Endodermal cell (in vitro differentiated cells): ENCODE measurements around the gene CAMK2A. TPM values are rescaled to one million over a fixed set of nuclear protein-coding genes. Genes with fewer than 3 reads are reported as not detected.

ENCODE experiments used
- DNase-seq: peaks from one replicate; pipeline ENCODE4 v3.0.0-alpha.2; 2017
- H3K27ac ChIP-seq: 2 replicates; pipeline ENCODE4 v1.5.1; 2013; ENCODE audit warnings: mild to moderate bottlenecking, low read depth, low read length, moderate library complexity
- H3K27me3 ChIP-seq: 2 replicates; pipeline ENCODE4 v1.6.1; 2013; ENCODE audit warnings: mild to moderate bottlenecking, low read length, moderate library complexity; ENCODE audit not compliant: insufficient read depth, control insufficient read depth, poor library complexity, severe bottlenecking
- H3K36me3 ChIP-seq: 2 replicates; pipeline ENCODE4 v1.7.0; 2013; ENCODE audit warnings: mild to moderate bottlenecking, low read length, moderate library complexity; ENCODE audit not compliant: control insufficient read depth, insufficient read depth
- H3K4me1 ChIP-seq: one replicate; pipeline ENCODE4 v1.7.0; 2013; ENCODE audit warnings: low read length; ENCODE audit not compliant: control insufficient read depth, insufficient read depth
- H3K4me3 ChIP-seq: 2 replicates; pipeline ENCODE4 v1.5.1; 2013; ENCODE audit warnings: mild to moderate bottlenecking, low read length, moderate library complexity
- H3K9ac ChIP-seq: 2 replicates; pipeline ENCODE4 v1.6.1; 2013; ENCODE audit warnings: mild to moderate bottlenecking, low read length, moderate library complexity; ENCODE audit not compliant: poor library complexity, severe bottlenecking; ENCODE audit errors: extremely low read depth
- H3K9me3 ChIP-seq: 2 replicates; pipeline ENCODE4 v1.6.1; 2013; ENCODE audit warnings: mild to moderate bottlenecking, low read length, moderate library complexity; ENCODE audit not compliant: control insufficient read depth
- H3K27ac Mint-ChIP-seq: 2 replicates; pipeline ENCODE4 v1.8.0; 2020; ENCODE audit warnings: mixed read lengths
- H3K27me3 Mint-ChIP-seq: 2 replicates; pipeline ENCODE4 v1.8.0; 2021; ENCODE audit warnings: mild to moderate bottlenecking, mixed read lengths; ENCODE audit not compliant: insufficient read depth
- H3K36me3 Mint-ChIP-seq: 2 replicates; pipeline ENCODE4 v1.8.0; 2020; ENCODE audit warnings: low read depth, mixed read lengths
- H3K4me1 Mint-ChIP-seq: 2 replicates; pipeline ENCODE4 v1.8.0; 2020; ENCODE audit warnings: mixed read lengths
- H3K4me3 Mint-ChIP-seq: 2 replicates; pipeline ENCODE4 v1.8.0; 2020; ENCODE audit warnings: mild to moderate bottlenecking, moderate library complexity, mixed read lengths
- H3K9me3 Mint-ChIP-seq: 2 replicates; pipeline ENCODE4 v1.8.0; 2020; ENCODE audit warnings: mild to moderate bottlenecking, mixed read lengths
- WGBS, 2 experiments: methylation state at CpG; one replicate each; pipeline versions ENCODE4 v1.1.5 to v1.1.7; 2013; ENCODE audit warnings: missing lambda C conversion rate in 2 of 2, mixed read lengths in 1 of 2; ENCODE audit not compliant: insufficient coverage in 1 of 2, insufficient read length in 1 of 2; 5-methylcytosine and 5-hydroxymethylcytosine counted together
- total RNA-seq, 2 donors: library from RNA; stranded (reverse); fragmentation: NEBNext Ultra II Directional in 1 of 2; extraction: Animal tissue kit (Norgen Biotek cat#: 25700) in 1 of 2; gene quantifications; 2 replicates in 1 of 2; 3 replicates in 1 of 2; pipeline ENCODE4 v1.2.1, GENCODE V29; 2021
- TF ChIP-seq, protein P1 (sequence below): fragments of 200-600 bp; sonication (generic); conservative IDR thresholded peaks from 2 replicates; pipeline ENCODE4 v1.5.0; 2021; ENCODE audit warnings: antibody characterized with exemption, mild to moderate bottlenecking

CAMK2A gene
- total RNA-seq, 2 donors from 2014 or later = 0.31 to 0.49 TPM

GRCh38 chr5:150300496-150301169 lies 11.1 kb upstream of the CAMK2A start:
- peaks cover 2% of the 10 kb centered on the region for H3K36me3 Mint-ChIP-seq
- 62 to 64% methylated on average over 11 to 13 of the region's 13 CpGs for WGBS, 2 experiments
- Histone ChIP-seq H3K9ac (peak overlapping the region; percentile 34), H3K9me3 (no peaks in the 10 kb centered on the region), H3K4me3 (peak overlapping the region; percentile 71), H3K27ac (no peak overlapping the region), H3K36me3 (no peaks in the 10 kb centered on the region), H3K27me3 (peaks cover 46% of the 10 kb centered on the region), H3K4me1 (peaks cover 21% of the 10 kb centered on the region)
- TF ChIP-seq, protein P1, sequence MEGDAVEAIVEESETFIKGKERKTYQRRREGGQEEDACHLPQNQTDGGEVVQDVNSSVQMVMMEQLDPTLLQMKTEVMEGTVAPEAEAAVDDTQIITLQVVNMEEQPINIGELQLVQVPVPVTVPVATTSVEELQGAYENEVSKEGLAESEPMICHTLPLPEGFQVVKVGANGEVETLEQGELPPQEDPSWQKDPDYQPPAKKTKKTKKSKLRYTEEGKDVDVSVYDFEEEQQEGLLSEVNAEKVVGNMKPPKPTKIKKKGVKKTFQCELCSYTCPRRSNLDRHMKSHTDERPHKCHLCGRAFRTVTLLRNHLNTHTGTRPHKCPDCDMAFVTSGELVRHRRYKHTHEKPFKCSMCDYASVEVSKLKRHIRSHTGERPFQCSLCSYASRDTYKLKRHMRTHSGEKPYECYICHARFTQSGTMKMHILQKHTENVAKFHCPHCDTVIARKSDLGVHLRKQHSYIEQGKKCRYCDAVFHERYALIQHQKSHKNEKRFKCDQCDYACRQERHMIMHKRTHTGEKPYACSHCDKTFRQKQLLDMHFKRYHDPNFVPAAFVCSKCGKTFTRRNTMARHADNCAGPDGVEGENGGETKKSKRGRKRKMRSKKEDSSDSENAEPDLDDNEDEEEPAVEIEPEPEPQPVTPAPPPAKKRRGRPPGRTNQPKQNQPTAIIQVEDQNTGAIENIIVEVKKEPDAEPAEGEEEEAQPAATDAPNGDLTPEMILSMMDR = no peak
- H3K4me3 Mint-ChIP-seq = peak overlapping the region; percentile 0
- H3K27ac Mint-ChIP-seq = peak overlapping the region; percentile 54
- DNase-seq = peak; percentile 81
- H3K27me3 Mint-ChIP-seq = peaks cover 74% of the 10 kb centered on the region
- H3K9me3 Mint-ChIP-seq = no peaks in the 10 kb centered on the region
- peaks cover 39% of the 10 kb centered on the region for H3K4me1 Mint-ChIP-seq

GRCh38 chr5:150299571-150300327 lies 10.2 kb upstream of the CAMK2A start:
- H3K4me3 Mint-ChIP-seq = peak overlapping the region; percentile 0
- peaks cover 45% of the 10 kb centered on the region for H3K27me3 ChIP-seq
- H3K4me1 Mint-ChIP-seq = peaks cover 36% of the 10 kb centered on the region
- peak overlapping the region; percentile 31 for H3K9ac ChIP-seq
- H3K4me1 ChIP-seq = peaks cover 21% of the 10 kb centered on the region
- no peaks in the 10 kb centered on the region for H3K9me3 ChIP-seq
- peaks cover 74% of the 10 kb centered on the region for H3K27me3 Mint-ChIP-seq
- TF ChIP-seq, protein P1 = no peak
- peaks cover 2% of the 10 kb centered on the region for H3K36me3 Mint-ChIP-seq
- DNase-seq = peak; percentile 65
- 66 to 73% methylated on average over 5 to 6 of the region's 6 CpGs for WGBS, 2 experiments
- peak overlapping the region; percentile 71 for H3K4me3 ChIP-seq
- H3K27ac Mint-ChIP-seq = peak overlapping the region; percentile 54
- no peaks in the 10 kb centered on the region for H3K9me3 Mint-ChIP-seq
- H3K36me3 ChIP-seq = no peaks in the 10 kb centered on the region
- no peak overlapping the region for H3K27ac ChIP-seq

GRCh38 chr5:150298701-150299451 lies 9.3 kb upstream of the CAMK2A start:
- H3K36me3 Mint-ChIP-seq = peaks cover 2% of the 10 kb centered on the region
- no peak overlapping the region for H3K27ac ChIP-seq
- peak overlapping the region; percentile 54 for H3K27ac Mint-ChIP-seq
- TF ChIP-seq, protein P1 = no peak
- peaks cover 42% of the 10 kb centered on the region for H3K27me3 ChIP-seq
- no peaks in the 10 kb centered on the region for H3K9me3 Mint-ChIP-seq
- peaks cover 73% of the 10 kb centered on the region for H3K27me3 Mint-ChIP-seq
- H3K9ac ChIP-seq = peak overlapping the region; percentile 31
- no peaks in the 10 kb centered on the region for H3K36me3 ChIP-seq
- H3K9me3 ChIP-seq = no peaks in the 10 kb centered on the region
- WGBS, 2 experiments = 80 to 93% methylated on average over 5 to 10 of the region's 10 CpGs
- H3K4me1 Mint-ChIP-seq = peaks cover 33% of the 10 kb centered on the region
- H3K4me3 Mint-ChIP-seq = no peak overlapping the region
- H3K4me3 ChIP-seq = no peak overlapping the region
- no peak for DNase-seq
- peaks cover 21% of the 10 kb centered on the region for H3K4me1 ChIP-seq
